GM12873 (cell line): ENCODE measurements around the gene RBBP4.

Experiments used
- TF ChIP-seq, protein P1 (sequence below): IDR thresholded peaks from 2 replicates; pipeline ENCODE4 v1.5.1; 2012; ENCODE audit warnings: low read depth, mild to moderate bottlenecking, moderate library complexity, low read length, control low read depth; ENCODE audit not compliant: insufficient read depth; ENCODE audit errors: missing control alignments

Gene RBBP4

DNA sequence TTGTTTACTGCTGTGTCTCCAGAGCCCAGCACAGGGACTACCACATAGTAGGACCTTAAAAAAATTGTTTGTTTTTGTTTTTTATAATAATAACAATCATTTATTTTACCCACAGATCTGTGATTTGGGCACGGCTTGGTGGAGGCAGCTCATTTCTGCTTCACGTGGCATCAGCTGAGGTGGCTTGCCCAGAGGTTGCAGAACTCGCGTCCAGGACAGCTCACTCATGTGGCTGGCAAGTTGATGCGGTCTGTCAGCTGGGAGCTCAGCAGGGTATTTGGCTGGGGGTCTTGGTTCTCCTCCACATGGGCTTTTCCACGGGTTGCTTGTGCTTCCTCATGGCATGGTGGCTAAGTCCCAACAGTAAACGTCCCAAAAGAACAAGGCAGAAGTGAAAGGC, 54.5 kb downstream of the RBBP4 start:
- TF ChIP-seq, protein P1, sequence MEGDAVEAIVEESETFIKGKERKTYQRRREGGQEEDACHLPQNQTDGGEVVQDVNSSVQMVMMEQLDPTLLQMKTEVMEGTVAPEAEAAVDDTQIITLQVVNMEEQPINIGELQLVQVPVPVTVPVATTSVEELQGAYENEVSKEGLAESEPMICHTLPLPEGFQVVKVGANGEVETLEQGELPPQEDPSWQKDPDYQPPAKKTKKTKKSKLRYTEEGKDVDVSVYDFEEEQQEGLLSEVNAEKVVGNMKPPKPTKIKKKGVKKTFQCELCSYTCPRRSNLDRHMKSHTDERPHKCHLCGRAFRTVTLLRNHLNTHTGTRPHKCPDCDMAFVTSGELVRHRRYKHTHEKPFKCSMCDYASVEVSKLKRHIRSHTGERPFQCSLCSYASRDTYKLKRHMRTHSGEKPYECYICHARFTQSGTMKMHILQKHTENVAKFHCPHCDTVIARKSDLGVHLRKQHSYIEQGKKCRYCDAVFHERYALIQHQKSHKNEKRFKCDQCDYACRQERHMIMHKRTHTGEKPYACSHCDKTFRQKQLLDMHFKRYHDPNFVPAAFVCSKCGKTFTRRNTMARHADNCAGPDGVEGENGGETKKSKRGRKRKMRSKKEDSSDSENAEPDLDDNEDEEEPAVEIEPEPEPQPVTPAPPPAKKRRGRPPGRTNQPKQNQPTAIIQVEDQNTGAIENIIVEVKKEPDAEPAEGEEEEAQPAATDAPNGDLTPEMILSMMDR = no peak

DNA sequence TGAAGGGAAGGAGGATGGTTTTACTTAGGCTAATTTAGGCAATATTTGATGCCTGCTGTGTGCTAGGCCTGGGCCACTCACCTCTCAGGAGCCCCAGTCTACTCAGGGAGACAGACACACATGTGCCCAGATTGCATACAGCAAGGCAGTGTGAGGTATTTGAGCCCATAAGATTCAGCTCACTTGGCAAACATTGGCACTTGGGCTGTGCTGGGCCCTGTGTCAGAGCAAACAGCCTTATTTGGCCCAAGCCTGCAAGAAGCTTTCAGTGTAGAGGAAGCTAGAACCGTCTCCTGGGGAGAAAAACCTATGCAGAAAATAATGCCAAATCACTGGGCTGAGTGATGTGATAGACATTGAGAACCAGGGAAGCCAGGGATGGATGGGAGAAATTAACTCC, 55.5 kb downstream of the RBBP4 start:
- TF ChIP-seq, protein P1 = no peak

DNA sequence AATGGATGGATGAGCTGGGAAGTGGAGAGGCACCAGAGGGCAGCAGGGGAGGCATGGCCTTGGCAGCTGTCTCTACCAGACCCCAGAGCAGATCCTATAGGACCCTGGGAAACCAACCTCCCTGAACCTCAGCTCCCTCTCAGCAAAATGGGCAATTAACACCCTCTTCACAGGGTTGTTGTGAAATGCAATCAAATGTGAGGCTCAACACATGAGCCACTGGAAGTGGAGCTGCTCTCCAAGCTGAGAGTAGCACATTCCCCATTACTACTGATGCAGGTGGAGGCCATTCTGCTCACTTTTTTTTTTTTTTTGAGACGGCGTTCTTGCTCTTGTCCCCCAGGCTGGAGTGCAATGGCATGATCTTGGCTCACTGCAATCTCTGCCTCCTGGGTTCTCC, 58.1 kb downstream of the RBBP4 start:
- TF ChIP-seq, protein P1 = no peak

DNA sequence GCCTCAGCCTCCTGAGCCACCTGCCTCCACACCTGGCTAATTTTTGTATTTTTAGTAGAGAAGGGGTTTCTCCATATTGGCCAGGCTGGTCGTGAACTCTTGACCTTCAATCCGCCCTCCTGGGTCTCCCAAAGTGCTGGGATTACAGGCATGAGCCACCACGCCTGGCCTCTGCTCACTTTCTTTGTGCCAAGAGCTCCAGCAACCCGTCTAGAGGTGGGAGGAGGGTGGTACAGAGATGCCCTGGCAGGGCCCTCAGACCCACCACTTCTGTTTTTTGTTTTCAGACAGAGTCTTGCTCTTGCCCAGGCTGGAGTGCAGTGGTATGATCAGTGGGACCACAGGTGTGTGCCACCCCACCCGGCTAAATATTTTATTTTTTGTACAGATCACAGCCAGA, 58.5 kb downstream of the RBBP4 start:
- TF ChIP-seq, protein P1 = peak; percentile 21

DNA sequence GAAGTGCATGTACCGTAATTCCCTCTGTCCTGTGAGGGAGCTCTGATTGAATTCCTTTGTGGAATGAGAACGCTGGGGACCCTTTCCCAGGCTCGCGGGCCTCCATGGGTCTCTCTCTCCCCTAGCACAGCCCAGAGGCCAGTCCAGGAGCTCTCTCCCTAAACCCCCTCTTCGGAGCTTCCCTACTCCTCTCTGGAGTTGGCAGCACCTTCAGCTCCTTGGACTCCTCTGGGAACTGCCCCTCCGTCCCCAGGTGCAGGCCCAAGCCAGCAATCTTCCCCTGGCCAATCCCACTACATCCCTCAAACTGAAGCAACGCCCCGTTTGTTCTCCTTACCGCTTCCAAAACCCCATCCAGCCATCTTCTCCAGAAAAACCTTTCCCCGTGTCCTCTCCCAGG, 62.1 kb downstream of the RBBP4 start:
- TF ChIP-seq, protein P1 = no peak

DNA sequence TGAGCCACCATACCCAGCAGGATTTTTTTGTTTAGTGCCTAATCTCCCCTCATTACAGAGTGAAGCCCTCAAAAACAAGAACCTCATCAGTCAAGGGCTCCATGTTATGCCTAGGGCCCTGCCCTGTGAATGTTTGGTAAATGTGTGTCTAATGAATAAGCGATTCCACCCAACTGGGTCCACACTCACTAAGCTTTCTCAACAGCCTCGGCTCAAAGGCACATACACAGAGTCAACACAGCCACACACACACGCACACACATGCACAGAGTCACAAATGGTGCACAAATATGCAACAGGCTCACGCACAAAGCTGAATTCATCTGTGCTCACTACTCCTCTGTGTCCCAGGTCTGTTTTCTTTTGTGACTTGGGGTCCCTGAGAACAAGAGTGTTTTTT, 63.3 kb downstream of the RBBP4 start:
- TF ChIP-seq, protein P1 = no peak

DNA sequence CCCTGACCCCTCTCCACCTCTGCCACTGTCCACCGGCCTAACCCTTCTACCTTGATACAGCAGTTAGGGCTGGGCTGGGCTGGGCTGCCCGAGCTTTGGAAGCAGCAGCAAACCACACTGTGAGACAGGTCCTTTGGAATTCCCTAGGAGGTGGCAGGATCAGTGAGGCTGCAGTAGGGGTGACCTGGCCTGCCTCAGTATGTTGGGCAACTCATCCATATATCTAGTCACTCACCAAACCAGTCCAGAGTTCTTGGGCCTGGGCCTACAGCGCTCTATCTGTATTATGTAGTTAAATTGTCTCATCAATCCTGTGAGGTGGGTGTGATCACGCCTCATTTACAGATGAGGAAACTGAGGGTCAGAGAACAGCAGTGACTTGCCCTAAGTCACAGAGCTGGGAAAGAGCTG, 64.9 kb downstream of the RBBP4 start:
- TF ChIP-seq, protein P1 = no peak
